T-helper 1 cell treated with Interleukin-12 subunit alpha and Interleukin-12 subunit beta and Interleukin-4 antibody, amounts not matched to agents 30 ng/mL and 1 ng/mL, for 36 hours (primary cell): ENCODE results near the gene PSORS1C1. TPM values are rescaled to one million over a fixed set of nuclear protein-coding genes. Genes with fewer than 3 reads are reported as not detected.
"Not testable (repeated sequence)": the region's sequence is repeated elsewhere in the genome, so short reads cannot be mapped to it uniquely, and the experiment has no call there.

ENCODE experiments used
- intact Hi-C: fragments of 100-400 bp; cut with micrococcal nuclease; formaldehyde crosslinking; loops from one replicate; pipeline ENCODE4 v1.15.1; 2024
- total RNA-seq: library from RNA; stranded (reverse); gene quantifications from 2 replicates; pipeline ENCODE4 v1.2.3, GENCODE V29; 2022

Gene PSORS1C1, protein sequence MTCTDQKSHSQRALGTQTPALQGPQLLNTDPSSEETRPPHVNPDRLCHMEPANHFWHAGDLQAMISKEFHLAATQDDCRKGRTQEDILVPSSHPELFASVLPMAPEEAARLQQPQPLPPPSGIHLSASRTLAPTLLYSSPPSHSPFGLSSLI
- not detected in 2 replicates for total RNA-seq

DNA sequence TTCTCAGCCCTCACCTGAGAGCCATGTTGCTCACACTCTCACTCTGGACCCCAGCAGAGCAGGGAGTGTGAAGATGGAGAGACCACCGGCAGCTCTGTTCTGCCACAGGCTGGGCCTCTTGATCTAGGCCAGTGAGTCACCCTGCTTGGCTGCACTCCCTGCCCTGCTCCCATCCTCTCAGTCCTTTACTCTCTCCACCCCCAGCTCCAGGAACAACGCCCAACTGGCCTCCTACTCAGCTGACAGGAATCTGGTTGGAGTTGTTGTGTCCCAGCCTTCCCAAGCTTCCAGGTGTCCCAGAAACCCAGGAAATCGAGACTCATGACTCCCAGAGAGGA lies at the start of gene PSORS1C1:
TSS of gene PSORS1C1 (plus strand) at position 260 of the 338 bp plus-strand sequence. CDS start 14,833 bp downstream, outside the sequence.
- intact Hi-C loops = no loop called here

DNA sequence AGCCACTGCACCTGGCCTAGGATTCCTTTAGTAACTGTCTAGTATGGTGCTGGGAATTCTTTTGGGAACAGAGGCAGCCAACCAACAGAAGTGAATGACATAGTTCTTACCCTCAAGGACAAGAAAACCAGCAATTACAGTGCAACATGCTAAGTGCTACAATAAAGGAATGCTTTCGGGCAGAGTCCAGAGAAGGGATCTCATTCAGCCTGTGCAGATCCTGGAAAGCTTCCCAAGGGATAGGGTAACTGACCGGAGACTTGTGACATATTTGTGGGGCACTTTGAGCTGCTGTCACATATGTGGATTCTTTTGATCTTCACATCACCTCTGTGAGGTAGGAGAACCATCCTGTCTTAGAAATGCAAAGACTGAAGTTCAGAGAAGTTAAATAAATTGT lies 49.0 kb upstream of the PSORS1C1 start:
- intact Hi-C loops = no loop called here

DNA sequence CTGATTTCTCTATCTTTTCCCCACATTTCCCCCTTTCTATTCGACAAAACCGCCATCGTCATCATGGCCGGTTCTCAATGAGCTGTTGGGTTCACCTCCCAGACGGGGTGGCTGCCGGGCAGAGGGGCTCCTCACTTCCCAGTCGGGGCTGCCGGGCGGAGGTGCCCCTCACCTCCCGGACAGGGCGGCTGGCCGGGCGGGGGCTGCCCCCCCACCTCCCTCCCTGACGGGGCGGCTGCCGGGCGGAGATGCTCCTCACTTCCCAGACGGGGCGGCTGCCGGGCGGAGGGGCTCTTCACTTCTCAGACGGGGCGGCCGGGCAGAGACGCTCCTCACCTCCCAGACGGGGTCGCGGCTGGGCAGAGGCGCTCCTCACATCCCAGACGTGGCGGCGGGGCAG lies 47.6 kb upstream of the PSORS1C1 start:
- intact Hi-C loops = not testable (repeated sequence)

DNA sequence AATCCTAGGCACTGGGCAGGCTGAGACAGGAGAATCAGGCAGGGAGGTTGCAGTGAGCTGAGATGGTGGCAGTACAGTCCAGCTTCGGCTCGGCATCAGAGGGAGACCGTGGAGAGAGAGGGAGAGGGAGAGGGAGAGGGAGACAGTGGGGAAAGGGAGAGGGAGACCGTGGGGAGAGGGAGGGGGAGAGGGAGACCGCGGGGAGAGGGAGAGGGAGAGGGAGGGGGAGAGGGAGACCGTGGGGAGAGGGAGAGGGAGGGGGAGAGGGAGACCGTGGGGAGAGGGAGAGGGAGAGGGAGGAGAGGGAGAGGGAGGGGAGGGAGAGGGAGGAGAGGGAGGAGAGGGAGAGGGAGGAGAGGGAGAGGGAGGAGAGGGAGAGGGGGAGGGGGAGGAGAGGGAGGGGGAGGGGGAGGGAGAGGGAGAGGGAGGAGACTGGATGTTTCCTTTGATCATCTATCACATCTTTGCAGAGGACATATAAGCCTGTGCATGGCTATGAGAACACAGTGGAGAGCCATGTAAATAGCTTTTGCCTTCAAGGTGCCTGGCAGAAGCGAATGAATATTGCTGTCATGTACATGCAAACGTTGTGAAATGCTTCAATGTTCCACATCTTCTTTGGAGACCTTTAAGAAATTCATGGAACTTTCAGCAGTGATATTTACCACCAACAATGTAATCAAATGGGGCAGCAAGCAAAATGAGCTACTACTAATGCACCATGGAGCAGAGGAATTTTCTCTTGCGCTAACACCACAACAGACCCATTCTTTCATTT lies 46.5 kb upstream of the PSORS1C1 start:
- intact Hi-C loops = loop anchor here (1.0 kb wide), 1 partner anchor 324 kb away; the partner anchor contains the start of gene IER3

DNA sequence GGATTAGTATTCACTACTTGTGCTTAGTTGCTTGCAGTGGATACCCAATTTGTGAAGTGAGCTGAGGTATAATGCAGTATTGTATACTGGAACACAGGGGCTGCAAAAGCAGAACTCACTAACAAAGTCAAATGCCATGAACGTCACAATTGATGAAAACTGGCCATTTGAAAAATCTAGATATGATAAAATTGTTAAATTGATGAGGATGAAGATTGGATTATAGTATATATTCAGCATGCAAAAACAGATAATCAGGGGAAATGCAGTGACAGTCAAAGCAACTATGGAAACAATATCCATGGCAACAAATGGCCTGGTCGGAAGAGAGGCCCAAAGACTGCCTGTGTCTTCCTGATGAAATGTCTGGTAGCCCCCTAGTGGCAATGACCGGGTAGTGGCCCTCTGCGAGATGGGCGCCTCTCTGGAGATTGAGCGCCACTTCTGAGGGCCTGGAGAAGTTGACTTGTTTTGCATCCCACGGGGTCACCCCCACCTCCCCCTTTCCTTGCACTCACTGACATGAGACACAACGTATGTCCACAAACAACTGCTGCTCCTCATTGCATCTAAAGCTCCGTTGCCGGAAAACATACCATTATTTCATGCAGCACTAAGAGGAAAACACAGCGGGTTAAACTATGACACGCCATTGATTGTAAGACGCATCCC lies 45.8 kb upstream of the PSORS1C1 start:
- intact Hi-C loops = loop anchor here (1.0 kb wide), 2 partner anchors 154 to 325 kb away; partner anchors contain the start of gene IER3

DNA sequence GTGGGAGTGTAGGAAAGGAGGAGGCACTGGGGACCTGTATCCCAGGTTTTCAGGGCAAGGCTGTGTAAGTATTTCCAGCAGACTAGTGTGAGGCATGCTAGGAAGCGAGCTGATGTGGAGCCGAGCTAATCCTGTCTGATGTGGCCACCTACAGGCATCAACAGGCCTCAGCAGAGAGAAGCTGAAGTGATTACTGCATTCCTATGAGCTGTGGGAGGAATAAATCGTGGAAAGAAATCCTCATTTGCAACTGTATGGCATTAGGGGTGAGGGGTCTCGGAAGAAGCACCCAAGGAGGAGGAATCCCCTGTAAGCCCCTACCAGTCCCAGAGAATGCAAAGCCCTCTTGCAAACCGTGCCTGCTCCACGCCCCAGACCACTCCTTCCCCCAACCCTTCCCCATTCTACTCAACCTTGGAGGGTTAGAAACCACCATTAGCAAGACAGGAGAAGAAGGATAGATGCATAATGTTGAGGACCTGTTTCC lies 43.8 kb upstream of the PSORS1C1 start:
- intact Hi-C loops = no loop called here

DNA sequence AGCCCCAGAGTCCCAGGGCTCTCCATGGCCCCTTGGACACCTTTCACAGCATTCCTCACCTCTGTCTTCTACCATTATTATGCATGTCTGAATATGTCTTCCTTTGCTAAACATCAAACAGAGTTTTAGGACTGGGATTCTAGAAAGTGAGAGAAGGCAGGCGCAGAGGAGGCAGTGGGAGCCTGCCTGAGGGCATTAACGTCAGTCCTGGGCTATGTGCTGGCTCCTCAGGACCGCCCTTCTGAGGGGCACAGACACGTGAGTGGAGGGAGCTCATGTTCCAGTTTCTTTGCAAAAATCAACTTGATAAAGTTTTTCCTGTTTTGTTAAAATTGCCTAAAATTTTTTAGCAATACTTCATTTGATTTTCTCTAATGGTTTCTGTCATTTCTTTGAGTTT lies 40.2 kb upstream of the PSORS1C1 start:
- intact Hi-C loops = no loop called here

DNA sequence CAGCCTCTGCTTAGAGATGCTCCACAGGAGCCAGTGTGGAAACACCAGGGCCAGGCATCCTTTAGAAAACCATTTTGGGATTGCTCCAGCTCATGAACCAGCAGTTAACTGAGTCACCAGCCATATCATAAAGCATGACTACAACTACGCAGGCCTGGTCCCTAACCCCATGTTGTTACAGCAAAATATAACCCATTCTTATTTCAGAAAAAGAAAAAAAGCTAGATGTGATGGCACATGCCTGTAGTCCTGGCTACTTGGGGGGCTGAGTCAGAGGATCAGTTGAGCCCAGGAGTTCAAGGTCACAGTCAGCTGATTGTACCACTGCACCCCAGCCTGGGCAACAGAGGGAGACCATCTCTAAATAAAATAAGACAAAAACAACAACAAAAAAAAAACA lies 39.1 kb upstream of the PSORS1C1 start:
- intact Hi-C loops = no loop called here

DNA sequence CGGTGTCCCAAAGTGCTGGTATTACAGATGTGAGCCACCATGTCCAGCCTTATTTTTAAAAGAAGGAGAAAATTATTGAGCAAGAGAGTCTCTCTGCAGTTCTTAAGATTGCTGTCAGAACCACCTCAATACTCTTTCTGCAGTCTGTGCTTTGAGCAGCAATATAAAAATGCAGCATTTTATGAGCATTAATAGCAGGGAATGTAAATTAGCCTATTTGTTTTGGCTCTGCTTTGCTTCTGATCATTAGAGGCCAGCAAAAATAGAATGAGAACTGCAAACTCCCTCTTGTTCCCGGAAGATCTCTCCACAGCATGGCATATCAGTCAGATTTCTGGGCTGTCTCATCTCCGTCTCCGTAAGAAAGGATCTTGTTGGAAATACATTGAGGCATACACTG lies 38.0 kb upstream of the PSORS1C1 start:
- intact Hi-C loops = no loop called here

DNA sequence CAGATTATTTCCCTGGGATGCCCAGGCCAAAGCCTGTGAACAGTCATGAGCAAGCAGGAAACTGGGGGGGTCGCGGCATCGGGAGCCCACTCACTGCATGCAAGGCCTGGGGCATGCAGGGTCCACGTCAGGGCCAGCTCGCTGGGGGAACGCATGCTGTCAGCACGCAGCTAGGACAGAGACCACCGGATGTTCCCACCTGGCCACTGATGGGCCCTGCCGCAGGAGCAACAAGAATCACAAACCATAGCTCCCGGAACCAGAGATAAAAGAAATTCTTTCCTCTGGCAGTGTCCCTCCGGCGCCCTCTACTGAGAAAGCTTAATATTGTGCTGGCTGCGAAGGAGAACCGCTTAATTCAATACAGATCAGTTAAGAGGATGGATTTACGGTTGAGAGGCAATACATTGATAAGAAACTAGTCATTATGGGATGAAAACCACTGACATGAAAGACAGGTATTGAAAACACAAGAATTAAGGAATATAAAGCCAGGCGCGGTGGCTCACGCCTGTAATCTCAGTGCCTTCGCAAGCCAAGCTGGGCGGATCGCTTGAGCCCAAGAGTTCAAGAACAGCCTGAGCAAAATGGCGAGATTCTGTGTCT lies 34.8 kb upstream of the PSORS1C1 start:
- intact Hi-C loops = loop anchor here (1.0 to 10.0 kb wide), 4 partner anchors 8 to 465 kb away; partner anchors contain the start of genes MRPS18B and PPP1R10

DNA sequence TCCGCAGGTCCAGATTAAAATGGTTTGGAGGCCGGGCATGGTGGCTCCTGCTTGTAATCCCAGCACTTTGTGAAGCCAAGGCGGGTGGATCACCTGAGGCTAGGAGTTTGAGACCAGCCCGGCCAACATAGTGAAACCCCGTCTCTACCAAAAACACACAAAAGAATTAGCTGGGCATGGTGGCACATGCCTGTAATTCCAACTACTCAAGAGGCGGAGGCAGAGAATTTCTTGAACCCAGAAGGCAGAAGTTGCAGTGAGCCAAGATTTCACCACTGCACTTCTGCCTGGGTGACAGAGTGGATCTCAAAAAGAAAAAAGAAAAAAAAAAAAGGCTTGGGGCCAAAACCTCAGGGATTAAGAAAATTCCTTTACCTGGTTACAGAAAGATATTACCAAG lies 32.7 kb upstream of the PSORS1C1 start:
- intact Hi-C loops = loop anchor here (10.0 kb wide), 1 partner anchor 467 kb away; the partner anchor contains the start of genes MRPS18B and PPP1R10

DNA sequence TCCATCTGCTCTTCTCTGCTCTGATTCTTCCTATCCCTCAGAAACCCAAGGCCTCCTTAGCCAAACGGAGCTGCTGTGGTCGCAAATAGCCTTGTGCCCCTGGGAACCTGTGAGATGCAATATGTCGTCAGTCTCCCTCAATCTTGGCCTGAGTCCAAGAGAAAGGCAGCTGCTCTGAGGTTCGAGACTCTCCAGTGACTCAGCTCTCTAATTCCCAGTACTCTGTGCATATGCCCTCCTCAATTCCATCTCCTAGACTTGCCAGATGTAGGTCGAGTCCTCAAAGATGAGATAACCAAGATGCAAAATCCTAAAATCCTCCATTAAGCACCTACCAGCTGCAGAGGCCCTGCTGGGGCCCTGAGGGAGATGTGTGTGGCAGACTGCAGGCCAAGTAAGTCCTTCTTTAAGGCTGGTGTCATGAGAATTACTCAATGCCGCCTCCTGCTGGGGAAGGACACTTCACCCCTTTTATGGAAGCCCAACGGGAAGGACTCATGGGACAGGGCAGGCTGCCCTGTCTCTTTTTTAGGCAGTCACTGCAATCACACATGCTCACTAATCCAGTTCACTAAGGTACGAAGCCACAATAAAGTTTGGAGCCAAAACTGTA lies 30.8 kb upstream of the PSORS1C1 start:
- intact Hi-C loops = loop anchor here (10.0 kb wide), 1 partner anchor 469 kb away; the partner anchor contains the start of genes MRPS18B and PPP1R10

DNA sequence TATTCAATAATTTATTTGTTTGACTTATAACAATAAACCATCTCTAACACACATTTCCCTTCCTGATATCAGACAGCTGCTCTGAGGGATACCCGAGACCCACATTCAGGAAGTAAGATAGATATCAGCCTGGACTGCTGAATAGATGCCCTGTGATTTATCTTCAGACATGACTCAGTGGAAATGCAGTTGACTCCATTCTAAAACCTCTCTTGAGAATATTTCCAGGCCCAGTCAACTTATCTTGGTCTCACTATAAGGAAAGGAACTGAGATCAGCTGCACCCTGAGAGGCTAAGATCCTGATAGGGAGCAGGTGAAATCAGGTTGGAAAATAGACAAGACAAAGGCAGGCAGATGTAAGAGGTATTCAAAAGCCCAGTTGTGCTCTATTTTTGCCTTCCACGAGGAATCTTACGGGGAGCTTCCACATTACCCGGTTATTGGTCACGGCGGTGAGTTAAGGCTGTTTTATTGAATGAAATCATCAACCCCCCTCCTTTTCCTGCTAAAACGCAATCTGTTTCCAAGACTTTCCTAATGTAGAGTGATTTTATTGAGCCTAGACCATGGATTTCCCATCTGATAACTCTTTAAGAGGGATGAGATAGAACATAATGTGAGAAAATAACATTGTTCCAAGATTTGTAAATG lies 27.7 kb upstream of the PSORS1C1 start:
- intact Hi-C loops = loop anchor here (1.0 to 10.0 kb wide), 11 partner anchors 8 to 634 kb away; partner anchors contain the start of genes IER3, MRPS18B and PPP1R10

DNA sequence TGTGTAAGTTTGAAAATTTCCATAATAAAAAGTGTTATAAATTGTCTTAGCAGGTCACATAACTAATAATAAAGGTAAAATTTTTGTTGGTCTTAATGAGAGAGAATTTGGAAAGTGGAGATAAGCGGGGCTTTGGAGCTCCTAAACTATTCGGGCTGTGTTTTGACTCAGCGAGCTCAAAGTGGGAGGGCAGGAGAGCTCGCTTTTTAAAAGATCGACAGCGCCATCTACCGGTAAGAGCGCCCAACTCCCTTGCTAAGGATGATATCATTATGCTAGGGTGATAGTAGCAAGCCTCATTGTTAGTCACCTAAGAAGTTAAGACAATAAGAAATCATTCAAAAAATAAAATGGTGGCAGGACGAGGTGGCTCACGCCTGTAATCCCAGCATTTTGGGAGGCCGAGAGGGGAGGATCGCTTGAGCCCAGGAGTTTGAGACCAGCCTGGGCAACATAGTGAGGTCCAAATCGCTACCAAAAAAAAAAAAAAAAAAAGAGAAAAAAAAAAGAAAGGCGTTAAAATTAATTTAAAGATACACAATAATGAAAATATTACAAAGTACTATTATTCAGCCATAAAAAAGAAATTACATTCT lies 27.0 kb upstream of the PSORS1C1 start:
- intact Hi-C loops = loop anchor here (1.0 to 10.0 kb wide), 11 partner anchors 8 to 634 kb away; partner anchors contain the start of genes IER3, MRPS18B and PPP1R10

DNA sequence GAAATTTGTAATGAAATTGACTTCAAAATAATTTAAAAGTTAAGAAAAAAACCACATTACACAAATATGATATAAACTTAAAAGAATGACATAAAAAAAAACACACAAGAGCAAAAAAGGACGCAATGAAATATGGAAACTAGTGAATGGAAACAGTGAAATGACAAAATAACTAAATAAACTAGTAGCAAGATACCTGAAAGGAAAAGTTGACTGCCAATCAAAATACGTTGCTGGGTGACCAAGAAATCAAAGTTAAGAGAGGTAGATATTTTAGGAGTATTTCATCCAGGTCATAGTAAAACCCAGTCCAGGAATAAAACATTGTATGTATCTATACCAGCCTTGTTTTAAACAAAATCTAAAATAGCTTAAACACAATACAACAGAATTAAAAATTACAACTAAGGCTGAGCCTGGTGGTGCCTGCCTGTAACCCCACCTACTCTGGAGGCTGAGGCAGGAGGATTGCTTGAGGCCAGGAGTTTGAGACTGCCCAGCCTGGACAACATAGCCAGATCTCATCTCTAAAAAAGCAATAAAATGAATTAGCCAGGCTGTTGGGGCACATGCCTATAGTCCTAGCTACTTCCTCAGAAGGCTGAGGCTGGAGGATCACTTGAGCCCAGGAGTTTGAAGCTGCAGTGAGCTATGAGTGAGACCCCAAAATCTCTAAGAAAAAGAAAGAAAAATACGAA lies 24.2 kb upstream of the PSORS1C1 start:
- intact Hi-C loops = no loop called here

DNA sequence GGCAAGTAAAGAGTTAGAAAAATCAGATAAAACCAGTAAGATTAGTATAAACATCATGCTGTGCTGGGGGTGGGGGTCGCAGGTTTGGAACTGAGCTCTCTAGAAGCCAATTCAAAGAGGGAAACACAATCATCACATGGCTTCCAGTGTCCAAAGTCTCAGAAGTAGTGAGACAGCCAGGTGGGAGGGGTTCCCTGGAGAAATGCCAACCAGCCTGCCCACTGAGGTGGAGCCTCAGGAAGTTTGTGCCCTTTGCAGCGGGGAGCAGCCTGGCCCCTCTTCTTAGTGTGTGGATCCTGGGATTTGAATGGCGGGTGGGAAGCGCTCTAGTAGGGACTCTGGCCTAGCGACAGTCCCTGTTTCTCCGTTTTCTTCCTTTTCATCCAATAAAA lies 23.6 kb upstream of the PSORS1C1 start:
- intact Hi-C loops = no loop called here

DNA sequence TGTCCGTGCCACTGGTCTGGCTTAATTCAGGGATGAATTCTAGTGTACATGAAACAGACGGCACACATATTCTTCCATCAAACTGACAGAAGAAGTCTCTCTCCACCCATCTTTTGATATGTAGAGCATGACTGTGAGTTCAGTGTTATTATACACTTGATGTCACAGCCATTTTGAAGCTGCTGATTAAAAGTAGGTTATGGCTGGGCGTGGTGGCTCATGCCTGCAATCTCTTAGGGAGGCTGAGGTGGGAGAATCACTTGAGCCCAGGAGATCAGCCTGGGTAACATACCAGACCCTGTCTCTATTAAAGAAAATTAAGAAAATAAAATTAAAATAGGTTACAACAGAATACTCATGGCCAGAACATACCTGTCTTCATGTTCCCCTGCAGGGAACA lies 22.9 kb upstream of the PSORS1C1 start:
- intact Hi-C loops = no loop called here

DNA sequence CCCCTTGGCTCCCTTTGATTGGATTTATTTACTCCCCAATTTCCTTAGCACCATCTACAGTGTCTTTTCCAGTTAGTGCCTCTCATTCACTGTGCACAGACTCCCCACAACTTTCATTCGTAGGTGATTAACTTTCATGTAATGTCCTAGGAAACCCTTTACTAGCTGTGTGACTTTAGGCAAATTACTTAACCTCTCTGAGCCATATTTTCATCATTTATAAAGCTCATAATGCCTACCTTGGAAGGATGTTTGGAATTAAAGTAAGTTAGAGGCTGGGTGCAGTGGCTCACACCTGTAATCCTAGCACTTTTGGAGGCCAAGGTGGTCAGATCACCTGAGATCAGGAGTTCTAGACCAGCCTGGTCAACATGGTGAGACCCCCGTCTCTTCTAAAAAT lies 22.4 kb upstream of the PSORS1C1 start:
- intact Hi-C loops = no loop called here

DNA sequence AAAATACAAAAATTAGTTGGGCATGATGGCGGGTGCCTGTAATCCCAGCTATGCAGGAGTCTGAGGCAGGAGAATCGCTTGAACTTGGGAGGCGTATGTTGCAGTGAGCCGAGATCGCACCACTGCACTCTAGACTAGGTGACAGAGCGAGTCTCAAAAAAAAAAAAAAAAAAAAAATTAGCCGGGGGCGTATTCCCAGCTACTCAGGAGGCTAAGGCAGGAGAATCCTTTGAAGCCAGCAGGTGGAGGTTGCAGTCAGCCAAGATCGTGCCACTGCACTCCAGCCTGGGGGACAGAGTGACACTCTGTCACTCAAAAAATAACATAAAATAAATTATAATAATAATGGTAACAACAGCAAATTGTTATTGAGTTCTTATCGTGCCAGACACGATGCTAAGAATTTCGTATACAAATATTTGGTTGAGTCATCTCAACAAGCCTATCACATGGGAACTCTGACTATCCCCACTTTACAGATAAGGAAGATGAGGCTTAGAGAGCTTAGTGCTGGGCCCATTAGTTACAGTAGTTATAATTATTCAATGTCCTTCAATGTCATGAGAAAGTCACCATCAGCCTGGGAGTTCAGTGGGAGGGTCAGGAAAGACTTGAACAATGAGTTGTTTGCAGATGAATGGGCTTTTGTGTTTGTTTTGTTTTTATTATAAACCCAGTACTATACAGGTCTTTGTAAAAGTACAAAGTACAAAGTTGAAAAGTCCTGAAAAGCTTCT lies 21.7 kb upstream of the PSORS1C1 start:
- intact Hi-C loops = no loop called here
